Measurements from ENCODE around the gene ATP5F1D. TPM values are rescaled to one million over a fixed set of nuclear protein-coding genes. Genes with fewer than 3 reads are reported as not detected.

Gene ATP5F1D
- total RNA-seq, 1 donor from 2014 or later = 116 TPM

GRCh38 chr19:1288833-1289685, 47.5 kb downstream of the ATP5F1D start:
- ATAC-seq (peak in 1 of 2 donors; percentile 5), DNase-seq (no peak)
- H3K4me1 ChIP-seq = no peaks in the 10 kb centered on the region
- no peak overlapping the region for H3K27ac ChIP-seq
- no peaks in the 10 kb centered on the region for H3K36me3 ChIP-seq
- peaks cover 89% of the 10 kb centered on the region for H3K27me3 ChIP-seq (ENCODE audit: low read depth)
- no peak for TF ChIP-seq CTCF (IDR thresholded peaks at IDR 0.05)
- no peak overlapping the region for H3K4me3 ChIP-seq
- no peaks in the 10 kb centered on the region for H3K9me3 ChIP-seq
- intact Hi-C loops (cut with DNase I) = no loop called here

GRCh38 chr19:1289686-1290025, 48.1 kb downstream of the ATP5F1D start:
- H3K4me3 ChIP-seq = no peak overlapping the region
- no peak for TF ChIP-seq CTCF (IDR thresholded peaks at IDR 0.05)
- no peaks in the 10 kb centered on the region for H3K36me3 ChIP-seq
- no peak overlapping the region for H3K27ac ChIP-seq
- ATAC-seq (no peak), DNase-seq (no peak)
- no peaks in the 10 kb centered on the region for H3K4me1 ChIP-seq
- no peaks in the 10 kb centered on the region for H3K9me3 ChIP-seq
- peaks cover 89% of the 10 kb centered on the region for H3K27me3 ChIP-seq (ENCODE audit: low read depth)
- intact Hi-C loops (cut with DNase I) = no loop called here

- no peaks in the 10 kb centered on the region for H3K36me3 ChIP-seq
- H3K9me3 ChIP-seq = no peaks in the 10 kb centered on the region
- no peak for ATAC-seq
- intact Hi-C loops (cut with DNase I) = no loop called here
- no peak for DNase-seq
- H3K4me3 ChIP-seq = no peak overlapping the region
- H3K4me1 ChIP-seq = no peaks in the 10 kb centered on the region
- TF ChIP-seq CTCF (IDR thresholded peaks at IDR 0.05) = no peak
- peaks cover 87% of the 10 kb centered on the region for H3K27me3 ChIP-seq (ENCODE audit: low read depth)
- H3K27ac ChIP-seq = no peak overlapping the region
These were observed 48.7 kb downstream of the ATP5F1D start for GRCh38 chr19:1290196-1290702.

- Histone ChIP-seq H3K4me1 (peaks cover 3% of the 10 kb centered on the region), H3K27me3 (ENCODE audit: low read depth) (peaks cover 92% of the 10 kb centered on the region), H3K4me3 (no peak overlapping the region), H3K36me3 (no peaks in the 10 kb centered on the region), H3K9me3 (no peaks in the 10 kb centered on the region), H3K27ac (no peak overlapping the region)
- TF ChIP-seq CTCF (IDR thresholded peaks at IDR 0.05) = no peak
- intact Hi-C loops (cut with DNase I) = no loop called here
- ATAC-seq (no peak), DNase-seq (no peak)
These were observed 49.4 kb downstream of the ATP5F1D start for GRCh38 chr19:1290703-1291651.

GRCh38 chr19:1291761-1292418, 50.3 kb downstream of the ATP5F1D start:
- Histone ChIP-seq H3K36me3 (no peaks in the 10 kb centered on the region), H3K4me3 (no peak overlapping the region), H3K9me3 (no peaks in the 10 kb centered on the region), H3K27ac (no peak overlapping the region), H3K4me1 (peaks cover 3% of the 10 kb centered on the region), H3K27me3 (ENCODE audit: low read depth) (peaks cover 95% of the 10 kb centered on the region)
- intact Hi-C loops (cut with DNase I) = no loop called here
- no peak for TF ChIP-seq CTCF (IDR thresholded peaks at IDR 0.05)
- DNase-seq (no peak), ATAC-seq (no peak)

All from lower lobe of right lung (tissue), 2 donors.